GM23338 (cell line): ENCODE measurements around the gene DENND2A.

Experiments used
- CREB1 ChIP-seq: fragments of 250-450 bp; sonication (Bioruptor Pico); IDR thresholded peaks from 2 replicates; pipeline ENCODE4 v1.5.0; 2020; ENCODE audit warnings: low read depth, mild to moderate bottlenecking, moderate library complexity
- ETS1 ChIP-seq: IDR thresholded peaks from 2 replicates; pipeline ENCODE4 v1.6.1; 2016; ENCODE audit warnings: antibody characterized with exemption
- EZH2 ChIP-seq: fragments of 200-600 bp; sonication (generic); IDR thresholded peaks from one replicate; pipeline ENCODE4 v1.8.0; 2017; ENCODE audit warnings: antibody characterized with exemption, mild to moderate bottlenecking, low read depth; ENCODE audit not compliant: unreplicated experiment
- EZH2phosphoT487 ChIP-seq: fragments of 200-600 bp; sonication (generic); IDR thresholded peaks from one replicate; pipeline ENCODE4 v1.8.1; 2018; ENCODE audit warnings: antibody characterized with exemption; ENCODE audit not compliant: unreplicated experiment
- JUNB ChIP-seq: IDR thresholded peaks from one replicate; pipeline ENCODE4 v1.6.1; 2016; ENCODE audit warnings: antibody characterized with exemption; ENCODE audit not compliant: unreplicated experiment
- STAT1 ChIP-seq: IDR thresholded peaks from one replicate; pipeline ENCODE4 v1.6.1; 2016; ENCODE audit warnings: antibody characterized with exemption; ENCODE audit not compliant: unreplicated experiment
- ZNF114 ChIP-seq: fragments of 250-450 bp; sonication (Bioruptor Pico); IDR thresholded peaks from 2 replicates; pipeline ENCODE4 v1.5.0; 2020; ENCODE audit warnings: mild to moderate bottlenecking, moderate library complexity
- TF ChIP-seq, protein P1 (sequence below), 2 experiments: fragments of 200-600 bp in 1 of 2; sonication (generic) in 1 of 2; conservative IDR thresholded peaks; 2 replicates each; pipeline versions ENCODE4 v1.5.1 to v1.6.1; 2016 to 2017; ENCODE audit warnings: antibody characterized with exemption in 2 of 2, low read depth in 2 of 2, mild to moderate bottlenecking in 2 of 2, moderate library complexity in 1 of 2
- TF ChIP-seq, protein P2 (sequence below): IDR thresholded peaks from one replicate; pipeline ENCODE4 v1.6.1; 2018; ENCODE audit warnings: antibody characterized with exemption; ENCODE audit not compliant: unreplicated experiment

GRCh38 chr7:140570120-140570519 lies 70.5 kb downstream of the DENND2A start:
- TF ChIP-seq ZNF114 (CRISPR knock-in tag) (no peak), CREB1 (no peak), STAT1 (no peak), EZH2 (no peak), JUNB (no peak), ETS1 (no peak), EZH2phosphoT487 (no peak)
- TF ChIP-seq, protein P1, sequence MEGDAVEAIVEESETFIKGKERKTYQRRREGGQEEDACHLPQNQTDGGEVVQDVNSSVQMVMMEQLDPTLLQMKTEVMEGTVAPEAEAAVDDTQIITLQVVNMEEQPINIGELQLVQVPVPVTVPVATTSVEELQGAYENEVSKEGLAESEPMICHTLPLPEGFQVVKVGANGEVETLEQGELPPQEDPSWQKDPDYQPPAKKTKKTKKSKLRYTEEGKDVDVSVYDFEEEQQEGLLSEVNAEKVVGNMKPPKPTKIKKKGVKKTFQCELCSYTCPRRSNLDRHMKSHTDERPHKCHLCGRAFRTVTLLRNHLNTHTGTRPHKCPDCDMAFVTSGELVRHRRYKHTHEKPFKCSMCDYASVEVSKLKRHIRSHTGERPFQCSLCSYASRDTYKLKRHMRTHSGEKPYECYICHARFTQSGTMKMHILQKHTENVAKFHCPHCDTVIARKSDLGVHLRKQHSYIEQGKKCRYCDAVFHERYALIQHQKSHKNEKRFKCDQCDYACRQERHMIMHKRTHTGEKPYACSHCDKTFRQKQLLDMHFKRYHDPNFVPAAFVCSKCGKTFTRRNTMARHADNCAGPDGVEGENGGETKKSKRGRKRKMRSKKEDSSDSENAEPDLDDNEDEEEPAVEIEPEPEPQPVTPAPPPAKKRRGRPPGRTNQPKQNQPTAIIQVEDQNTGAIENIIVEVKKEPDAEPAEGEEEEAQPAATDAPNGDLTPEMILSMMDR (conservative IDR thresholded peaks at IDR 0.05; ENCODE audit: low read depth in 2 of 2), result no peak
- TF ChIP-seq, protein P2, sequence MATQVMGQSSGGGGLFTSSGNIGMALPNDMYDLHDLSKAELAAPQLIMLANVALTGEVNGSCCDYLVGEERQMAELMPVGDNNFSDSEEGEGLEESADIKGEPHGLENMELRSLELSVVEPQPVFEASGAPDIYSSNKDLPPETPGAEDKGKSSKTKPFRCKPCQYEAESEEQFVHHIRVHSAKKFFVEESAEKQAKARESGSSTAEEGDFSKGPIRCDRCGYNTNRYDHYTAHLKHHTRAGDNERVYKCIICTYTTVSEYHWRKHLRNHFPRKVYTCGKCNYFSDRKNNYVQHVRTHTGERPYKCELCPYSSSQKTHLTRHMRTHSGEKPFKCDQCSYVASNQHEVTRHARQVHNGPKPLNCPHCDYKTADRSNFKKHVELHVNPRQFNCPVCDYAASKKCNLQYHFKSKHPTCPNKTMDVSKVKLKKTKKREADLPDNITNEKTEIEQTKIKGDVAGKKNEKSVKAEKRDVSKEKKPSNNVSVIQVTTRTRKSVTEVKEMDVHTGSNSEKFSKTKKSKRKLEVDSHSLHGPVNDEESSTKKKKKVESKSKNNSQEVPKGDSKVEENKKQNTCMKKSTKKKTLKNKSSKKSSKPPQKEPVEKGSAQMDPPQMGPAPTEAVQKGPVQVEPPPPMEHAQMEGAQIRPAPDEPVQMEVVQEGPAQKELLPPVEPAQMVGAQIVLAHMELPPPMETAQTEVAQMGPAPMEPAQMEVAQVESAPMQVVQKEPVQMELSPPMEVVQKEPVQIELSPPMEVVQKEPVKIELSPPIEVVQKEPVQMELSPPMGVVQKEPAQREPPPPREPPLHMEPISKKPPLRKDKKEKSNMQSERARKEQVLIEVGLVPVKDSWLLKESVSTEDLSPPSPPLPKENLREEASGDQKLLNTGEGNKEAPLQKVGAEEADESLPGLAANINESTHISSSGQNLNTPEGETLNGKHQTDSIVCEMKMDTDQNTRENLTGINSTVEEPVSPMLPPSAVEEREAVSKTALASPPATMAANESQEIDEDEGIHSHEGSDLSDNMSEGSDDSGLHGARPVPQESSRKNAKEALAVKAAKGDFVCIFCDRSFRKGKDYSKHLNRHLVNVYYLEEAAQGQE, result no peak
